ENCODE results near the gene RSAD1. TPM values are rescaled to one million over a fixed set of nuclear protein-coding genes. Genes with fewer than 3 reads are reported as not detected.

RSAD1 gene
- total and polyA plus RNA-seq, 2 donors (not counting 3 experiments of a cell fraction or from before 2014, with no cell fraction given), result 20.3 to 35.5 TPM

DNA sequence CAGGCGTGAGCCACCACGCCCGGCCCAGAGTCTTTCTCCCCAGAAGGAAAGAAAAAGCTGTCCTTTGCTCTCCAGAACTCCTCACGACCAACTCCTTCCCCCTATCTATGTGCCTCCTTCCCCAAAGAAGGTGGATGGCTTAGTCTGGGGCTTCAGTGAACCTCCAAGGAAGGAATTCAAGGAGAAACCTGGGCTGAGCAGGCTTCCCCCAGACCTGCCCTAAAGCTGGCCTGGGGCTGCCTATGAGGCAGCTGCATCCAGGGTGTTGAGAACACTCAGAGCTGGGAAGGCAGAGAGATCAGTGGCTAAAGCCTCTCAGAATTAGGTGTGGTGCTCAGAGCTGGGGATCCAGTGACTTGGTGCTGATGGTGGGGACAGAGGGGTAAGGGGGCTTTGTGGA is 48.9 kb upstream of the RSAD1 start:
- H2AFZ ChIP-seq (ENCODE audit: low read depth, low read length), result no peak overlapping the region
- intact Hi-C loops (cut with micrococcal nuclease) (no loop called here), dilution Hi-C loops (cut with MboI; ENCODE audit: extremely low pct_ligation_motif_present, low sequenced_read_pairs) (no loop called here)
- H3K79me2 ChIP-seq (ENCODE audit: control insufficient read depth, insufficient read depth, low read length), result no peaks in the 10 kb centered on the region
- H3K27ac ChIP-seq (ENCODE audit: insufficient read depth, low read depth, low read length), result no peak overlapping the region
- no peak overlapping the region for H3K4me2 ChIP-seq (ENCODE audit: insufficient read depth, low read length)
- H3K9ac ChIP-seq (replicated peaks; ENCODE audit: extremely low read depth, insufficient read depth, low read length), result no peak overlapping the region
- H3K4me3 ChIP-seq (replicated peaks in 1 of 3; ENCODE audit: insufficient read depth in 1 of 3, low read depth in 1 of 3, low read length in 3 of 3), result no peak overlapping the region
- ChIA-PET CTCF (interaction anchor here (1.3 to 4.4 kb wide), 2 partner anchors 32 to 37 kb away, joined by 3 to 20 read pairs; partner anchors contain the start of gene LRRC59), POLR2A (interaction anchor here (0.9 kb wide), 1 partner anchor 32 kb away, joined by 3 read pairs; the partner anchor contains the start of gene LRRC59)
- TF ChIP-seq MYC (IDR thresholded peaks at IDR 0.05; ENCODE audit: low read depth, low read length), result no peak
- TF ChIP-seq POLR2A (IDR thresholded peaks at IDR 0.05; ENCODE audit: low read depth, low read length), result no peak
- no peak for TF ChIP-seq POLR2AphosphoS5 (IDR thresholded peaks at IDR 0.05; ENCODE audit: insufficient read depth, low read depth, low read length)
- TF ChIP-seq, protein P1, sequence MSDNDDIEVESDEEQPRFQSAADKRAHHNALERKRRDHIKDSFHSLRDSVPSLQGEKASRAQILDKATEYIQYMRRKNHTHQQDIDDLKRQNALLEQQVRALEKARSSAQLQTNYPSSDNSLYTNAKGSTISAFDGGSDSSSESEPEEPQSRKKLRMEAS (IDR thresholded peaks at IDR 0.05; ENCODE audit: insufficient read depth, insufficient read length), result no peak
- no peak for TF ChIP-seq GATA2 (IDR thresholded peaks at IDR 0.05; ENCODE audit: insufficient read depth, insufficient read length, low read depth, low read length)
- TF ChIP-seq FOS (IDR thresholded peaks at IDR 0.05; ENCODE audit: borderline replicate concordance, insufficient read depth, low read length), result no peak
- no peak for TF ChIP-seq JUN (IDR thresholded peaks at IDR 0.05; ENCODE audit: borderline replicate concordance, insufficient read depth, insufficient read length, low read depth)
- no peak for TF ChIP-seq EZH2 (IDR thresholded peaks at IDR 0.05; ENCODE audit: borderline replicate concordance, low read depth, low read length, severe bottlenecking)
- TF ChIP-seq, protein P2, sequence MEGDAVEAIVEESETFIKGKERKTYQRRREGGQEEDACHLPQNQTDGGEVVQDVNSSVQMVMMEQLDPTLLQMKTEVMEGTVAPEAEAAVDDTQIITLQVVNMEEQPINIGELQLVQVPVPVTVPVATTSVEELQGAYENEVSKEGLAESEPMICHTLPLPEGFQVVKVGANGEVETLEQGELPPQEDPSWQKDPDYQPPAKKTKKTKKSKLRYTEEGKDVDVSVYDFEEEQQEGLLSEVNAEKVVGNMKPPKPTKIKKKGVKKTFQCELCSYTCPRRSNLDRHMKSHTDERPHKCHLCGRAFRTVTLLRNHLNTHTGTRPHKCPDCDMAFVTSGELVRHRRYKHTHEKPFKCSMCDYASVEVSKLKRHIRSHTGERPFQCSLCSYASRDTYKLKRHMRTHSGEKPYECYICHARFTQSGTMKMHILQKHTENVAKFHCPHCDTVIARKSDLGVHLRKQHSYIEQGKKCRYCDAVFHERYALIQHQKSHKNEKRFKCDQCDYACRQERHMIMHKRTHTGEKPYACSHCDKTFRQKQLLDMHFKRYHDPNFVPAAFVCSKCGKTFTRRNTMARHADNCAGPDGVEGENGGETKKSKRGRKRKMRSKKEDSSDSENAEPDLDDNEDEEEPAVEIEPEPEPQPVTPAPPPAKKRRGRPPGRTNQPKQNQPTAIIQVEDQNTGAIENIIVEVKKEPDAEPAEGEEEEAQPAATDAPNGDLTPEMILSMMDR (IDR thresholded peaks at IDR 0.05; ENCODE audit: extremely low read depth in 1 of 2, insufficient read depth in 1 of 2, low read depth in 1 of 2, low read length in 2 of 2), result no peak
- DNase-seq (ENCODE audit: low read depth, low spot score) (no peak), FAIRE-seq (no peak)
- H3K36me3 ChIP-seq (ENCODE audit: control insufficient read depth in 2 of 2, extremely low read depth in 1 of 2, insufficient read depth in 2 of 2, low read length in 2 of 2), result no peaks in the 10 kb centered on the region
- H3K4me1 ChIP-seq (ENCODE audit: control insufficient read depth, extremely low read depth, insufficient read depth, low read length), result peaks cover 14% of the 10 kb centered on the region
- H3K27me3 ChIP-seq (ENCODE audit: control insufficient read depth in 2 of 2, insufficient read depth in 2 of 2, low read length in 2 of 2), result no peaks in the 10 kb centered on the region
- H3K9me1 ChIP-seq (replicated peaks; ENCODE audit: control insufficient read depth, extremely low read depth, insufficient read depth, low read length), result no peaks in the 10 kb centered on the region
- no TSS peak for BruUV-seq (replicated peaks)
- no peaks in the 10 kb centered on the region for H4K20me1 ChIP-seq (replicated peaks; ENCODE audit: control insufficient read depth, extremely low read depth, insufficient read depth, low read length)
- H3K9me3 ChIP-seq (replicated peaks; ENCODE audit: control insufficient read depth, insufficient read depth, low read length), result no peaks in the 10 kb centered on the region
